ENCODE data around the gene TREML2.
"Not testable (repeated sequence)": the region's sequence is repeated elsewhere in the genome, so short reads cannot be mapped to it uniquely, and the experiment has no call there.

TREML2 gene

GRCh38 chr6:41200901-41201763 lies at the start of gene TREML2:
Gene TREML2, minus strand, starts transcription at chr6:41201149. Its CDS starts 141 bp downstream, at chr6:41201008.
- no peak for FAIRE-seq

GRCh38 chr6:41247882-41248705 lies 47.1 kb upstream of the TREML2 start:
- FAIRE-seq = no peak

GRCh38 chr6:41247288-41247865 lies 46.4 kb upstream of the TREML2 start:
- no peak for FAIRE-seq

- not testable (repeated sequence) for FAIRE-seq
Measured at GRCh38 chr6:41246529-41246928, 45.6 kb upstream of the TREML2 start.

GRCh38 chr6:41239467-41240159 lies 38.7 kb upstream of the TREML2 start:
- FAIRE-seq = no peak

- FAIRE-seq = no peak
Measured at GRCh38 chr6:41237128-41237527, 36.2 kb upstream of the TREML2 start.

GRCh38 chr6:41236276-41236675 lies 35.3 kb upstream of the TREML2 start:
- FAIRE-seq = no peak

- FAIRE-seq = no peak
Measured at GRCh38 chr6:41232667-41233066, 31.7 kb upstream of the TREML2 start.

- FAIRE-seq = no peak
Measured at GRCh38 chr6:41231246-41231645, 30.3 kb upstream of the TREML2 start.

- no peak for FAIRE-seq
Measured at GRCh38 chr6:41229721-41230120, 28.8 kb upstream of the TREML2 start.

- no peak for FAIRE-seq
Measured at GRCh38 chr6:41228616-41229015, 27.7 kb upstream of the TREML2 start.

- FAIRE-seq = no peak
Measured at GRCh38 chr6:41228096-41228495, 27.1 kb upstream of the TREML2 start, which contains the start of gene TREML4. Gene TREML4, plus strand, starts transcription at chr6:41228349. Its CDS starts 79 bp downstream, at chr6:41228428.

GRCh38 chr6:41226752-41227151 lies 25.8 kb upstream of the TREML2 start:
- FAIRE-seq = no peak

- FAIRE-seq = no peak
Measured at GRCh38 chr6:41224800-41225199, 23.9 kb upstream of the TREML2 start.

GRCh38 chr6:41222513-41222912 lies 21.6 kb upstream of the TREML2 start:
- FAIRE-seq = no peak

GRCh38 chr6:41222045-41222444 lies 21.1 kb upstream of the TREML2 start:
- no peak for FAIRE-seq

- no peak for FAIRE-seq
Measured at GRCh38 chr6:41216616-41217015, 15.7 kb upstream of the TREML2 start.

GRCh38 chr6:41215777-41216176 lies 14.8 kb upstream of the TREML2 start:
- FAIRE-seq = no peak

- no peak for FAIRE-seq
Measured at GRCh38 chr6:41214559-41215238, 13.8 kb upstream of the TREML2 start.

GRCh38 chr6:41209547-41210320 lies 8.8 kb upstream of the TREML2 start:
- FAIRE-seq = no peak

- FAIRE-seq = no peak
Measured at GRCh38 chr6:41208439-41209106, 7.6 kb upstream of the TREML2 start.

All from islet of Langerhans (tissue), 1 donor.